Breast epithelium (tissue), 4 donors: Measurements from ENCODE around the gene PDLIM5. TPM values are rescaled to one million over a fixed set of nuclear protein-coding genes. Genes with fewer than 3 reads are reported as not detected.

Experiments
- DNase-seq, 2 donors: peaks; one replicate each; pipeline ENCODE4 v3.0.0-alpha.2; 2019; ENCODE audit warnings: low spot score in 2 of 2
- H3K27ac ChIP-seq, 2 donors: fragments of 200-600 bp; sonication (generic) in 1 of 2; one replicate each; pipeline ENCODE4 v1.5.1; 2016 to 2019; ENCODE audit warnings: mild to moderate bottlenecking in 1 of 2
- H3K27me3 ChIP-seq, 2 donors: fragments of 200-600 bp; sonication (generic) in 1 of 2; one replicate each; pipeline versions ENCODE4 v1.5.1 to v1.6.0; 2017 to 2019; ENCODE audit warnings: control low read depth in 1 of 2, mild to moderate bottlenecking in 1 of 2
- H3K36me3 ChIP-seq: fragments of 200-600 bp; one replicate; pipeline ENCODE4 v1.5.1; 2019
- H3K4me1 ChIP-seq, 2 donors: fragments of 200-600 bp; sonication (generic); one replicate each; pipeline ENCODE4 v1.5.1; 2016 to 2019; ENCODE audit warnings: control low read depth in 1 of 2
- H3K4me3 ChIP-seq, 3 donors: fragments of 200-600 bp; sonication (generic); 1 replicate in 2 of 3; 2 replicates in 1 of 3; pipeline ENCODE4 v1.5.1; 2016 to 2019; ENCODE audit warnings: mild to moderate bottlenecking in 3 of 3, moderate library complexity in 2 of 3
- H3K9me3 ChIP-seq, 2 donors: fragments of 200-600 bp; sonication (generic) in 1 of 2; one replicate each; pipeline ENCODE4 v1.5.1; 2016 to 2019; ENCODE audit warnings: control low read depth in 1 of 2
- CTCF ChIP-seq, 3 donors: fragments of 450-650 bp; IDR thresholded peaks; one replicate each; pipeline ENCODE4 v1.5.1; 2016 to 2017; ENCODE audit warnings: antibody characterized with exemption in 3 of 3, mild to moderate bottlenecking in 3 of 3, moderate library complexity in 3 of 3
- POLR2A ChIP-seq: fragments of 450-650 bp; IDR thresholded peaks from one replicate; pipeline ENCODE4 v1.6.1; 2016; ENCODE audit warnings: antibody characterized with exemption, mild to moderate bottlenecking, moderate library complexity
- POLR2AphosphoS5 ChIP-seq, 3 donors: sonication (generic); formaldehyde crosslinking; IDR thresholded peaks; one replicate each; pipeline ENCODE4 v1.6.1; 2017; ENCODE audit warnings: antibody characterized with exemption in 3 of 3
- intact Hi-C: fragments of 100-400 bp; cut with DNase I; formaldehyde crosslinking; loops from one replicate; pipeline ENCODE4 v1.15.1; 2023; ENCODE audit warnings: low total_unique reads
- total RNA-seq, 3 donors: library from RNA; depleted of rRNA; stranded (reverse); fragments of >200 nt; gene quantifications; one replicate each; pipeline ENCODE4 v1.1.0, GENCODE V29; 2016

The PDLIM5 gene
- total RNA-seq, 3 donors from 2014 or later = 120 to 263 (median 158) TPM

DNA sequence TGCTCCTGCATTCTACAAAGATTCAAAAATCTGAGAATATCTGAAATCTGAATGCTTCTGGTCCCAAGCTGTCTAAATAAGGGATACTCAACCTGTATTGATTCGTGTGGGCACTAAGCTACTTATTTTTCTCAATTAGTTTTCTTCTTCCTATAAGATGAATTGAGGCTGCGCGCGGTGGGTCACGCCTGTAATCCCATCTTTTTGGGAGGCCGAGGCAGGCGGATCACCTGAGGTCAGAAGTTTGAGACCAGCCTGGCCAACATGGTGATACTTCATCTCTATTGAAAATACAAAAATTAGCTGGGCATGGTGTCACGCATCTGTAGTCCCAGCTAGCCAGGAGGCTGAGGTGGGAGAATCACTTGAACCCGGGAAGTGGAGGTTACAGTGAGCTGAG lies 122.3 kb downstream of the PDLIM5 start:
- no peak for DNase-seq
- no peak for TF ChIP-seq POLR2AphosphoS5 (IDR thresholded peaks at IDR 0.05)
- TF ChIP-seq POLR2A = no peak
- no peak for TF ChIP-seq CTCF (IDR thresholded peaks at IDR 0.05)
- Histone ChIP-seq H3K4me3 (no peak overlapping the region), H3K27me3 (no peaks in the 10 kb centered on the region), H3K36me3 (no peaks in the 10 kb centered on the region), H3K27ac (no peak overlapping the region), H3K9me3 (no peaks in the 10 kb centered on the region), H3K4me1 (no peaks in the 10 kb centered on the region)
- intact Hi-C loops = no loop called here

- no peaks in the 10 kb centered on the region for H3K36me3 ChIP-seq
- TF ChIP-seq CTCF (IDR thresholded peaks at IDR 0.05) = no peak
- TF ChIP-seq POLR2AphosphoS5 (IDR thresholded peaks at IDR 0.05) = no peak
- no peak for TF ChIP-seq POLR2A
- no peak overlapping the region for H3K4me3 ChIP-seq
- intact Hi-C loops = no loop called here
- H3K4me1 ChIP-seq = no peaks in the 10 kb centered on the region
- no peaks in the 10 kb centered on the region for H3K9me3 ChIP-seq
- no peak for DNase-seq
- H3K27me3 ChIP-seq = no peaks in the 10 kb centered on the region
- H3K27ac ChIP-seq = no peak overlapping the region
Observed at GRCh38 chr4:94574616-94575015, 122.9 kb downstream of the PDLIM5 start.

DNA sequence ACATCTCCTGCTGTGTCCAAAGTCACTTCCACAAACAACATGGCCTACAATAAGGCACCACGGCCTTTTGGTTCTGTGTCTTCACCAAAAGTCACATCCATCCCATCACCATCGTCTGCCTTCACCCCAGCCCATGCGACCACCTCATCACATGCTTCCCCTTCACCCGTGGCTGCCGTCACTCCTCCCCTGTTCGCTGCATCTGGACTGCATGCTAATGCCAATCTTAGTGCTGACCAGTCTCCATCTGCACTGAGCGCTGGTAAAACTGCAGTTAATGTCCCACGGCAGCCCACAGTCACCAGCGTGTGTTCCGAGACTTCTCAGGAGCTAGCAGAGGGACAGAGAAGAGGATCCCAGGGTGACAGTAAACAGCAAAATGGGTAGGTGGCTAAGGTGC lies 123.9 kb downstream of the PDLIM5 start:
- DNase-seq = no peak
- H3K27ac ChIP-seq = no peak overlapping the region
- intact Hi-C loops = no loop called here
- no peaks in the 10 kb centered on the region for H3K36me3 ChIP-seq
- no peaks in the 10 kb centered on the region for H3K27me3 ChIP-seq
- TF ChIP-seq POLR2AphosphoS5 (IDR thresholded peaks at IDR 0.05) (no peak), CTCF (IDR thresholded peaks at IDR 0.05) (no peak), POLR2A (no peak)
- H3K9me3 ChIP-seq = no peaks in the 10 kb centered on the region
- no peaks in the 10 kb centered on the region for H3K4me1 ChIP-seq
- H3K4me3 ChIP-seq = no peak overlapping the region

DNA sequence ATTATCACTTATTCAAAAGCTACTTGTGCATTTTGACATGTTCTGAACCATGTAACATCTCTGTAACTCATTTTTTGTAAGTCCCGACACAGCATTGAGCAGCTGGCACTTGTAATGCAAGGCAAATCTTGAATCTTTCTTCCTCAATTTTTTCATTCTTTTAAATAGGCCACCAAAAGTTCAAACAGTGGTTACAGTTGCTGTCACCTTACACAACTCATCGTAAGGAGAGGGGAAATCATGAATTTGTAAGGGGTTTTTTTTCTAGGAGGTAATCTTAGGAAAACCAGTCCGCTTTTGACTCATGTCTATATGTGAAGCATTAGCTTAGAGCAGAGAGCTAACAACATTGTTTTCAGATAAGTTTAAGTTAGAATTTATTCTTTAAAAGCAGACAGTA lies 124.5 kb downstream of the PDLIM5 start:
- Histone ChIP-seq H3K4me3 (no peak overlapping the region), H3K27ac (no peak overlapping the region), H3K36me3 (no peaks in the 10 kb centered on the region), H3K27me3 (no peaks in the 10 kb centered on the region), H3K4me1 (no peaks in the 10 kb centered on the region), H3K9me3 (no peaks in the 10 kb centered on the region)
- DNase-seq = no peak
- TF ChIP-seq POLR2A (no peak), CTCF (IDR thresholded peaks at IDR 0.05) (no peak)
- intact Hi-C loops = no loop called here

GRCh38 chr4:94577136-94577535 lies 125.4 kb downstream of the PDLIM5 start:
- H3K4me3 ChIP-seq = no peak overlapping the region
- intact Hi-C loops = no loop called here
- no peaks in the 10 kb centered on the region for H3K9me3 ChIP-seq
- H3K4me1 ChIP-seq = no peaks in the 10 kb centered on the region
- no peaks in the 10 kb centered on the region for H3K27me3 ChIP-seq
- no peak overlapping the region for H3K27ac ChIP-seq
- no peaks in the 10 kb centered on the region for H3K36me3 ChIP-seq
- DNase-seq = peak in 1 of 2 donors; percentile 37
- TF ChIP-seq POLR2A (no peak), POLR2AphosphoS5 (IDR thresholded peaks at IDR 0.05) (no peak), CTCF (IDR thresholded peaks at IDR 0.05) (no peak)
